GM18508 (cell line): ENCODE results near the gene RHBDL2.
"Not testable (repeated sequence)": the region's sequence is repeated elsewhere in the genome, so short reads cannot be mapped to it uniquely, and the experiment has no call there.

Experiments used
- ATAC-seq: cut with Tn5 transposase; IDR thresholded peaks from one replicate; pipeline ENCODE4 v1.9.1; 2021; ENCODE audit warnings: moderate number of reproducible peaks; ENCODE audit not compliant: insufficient read depth, unreplicated experiment

The RHBDL2 gene

GRCh38 chr1:38836316-38836715 is 105.3 kb downstream of the RHBDL2 start:
- not testable (repeated sequence) for ATAC-seq
